Measurements from ENCODE around the gene ADAMTS9.

Gene ADAMTS9

GRCh38 chr3:64621726-64622395, 65.9 kb downstream of the ADAMTS9 start:
- no peaks in the 10 kb centered on the region for H3K4me1 ChIP-seq (ENCODE audit: control insufficient read depth in 2 of 2, insufficient read depth in 2 of 2, low read length in 2 of 2)
- H3K27ac ChIP-seq (ENCODE audit: low read depth in 2 of 2, low read length in 2 of 2) = no peak overlapping the region
- H3K9me3 ChIP-seq (ENCODE audit: control insufficient read depth in 2 of 2, low read length in 2 of 2) = no peaks in the 10 kb centered on the region
- H3K4me3 ChIP-seq (ENCODE audit: low read length in 2 of 2) = no peak overlapping the region
- H3K36me3 ChIP-seq (ENCODE audit: control insufficient read depth in 2 of 2, insufficient read depth in 2 of 2, low read length in 2 of 2) = no peaks in the 10 kb centered on the region
- H3K9ac ChIP-seq (ENCODE audit: low read depth in 1 of 2, low read length in 2 of 2) = no peak overlapping the region
- no peaks in the 10 kb centered on the region for H3K27me3 ChIP-seq (ENCODE audit: control insufficient read depth in 2 of 2, insufficient read depth in 2 of 2, low read length in 2 of 2)

- Histone ChIP-seq H3K4me1 (ENCODE audit: control insufficient read depth in 2 of 2, insufficient read depth in 2 of 2, low read length in 2 of 2) (no peaks in the 10 kb centered on the region), H3K9ac (ENCODE audit: low read depth in 1 of 2, low read length in 2 of 2) (no peak overlapping the region), H3K27me3 (ENCODE audit: control insufficient read depth in 2 of 2, insufficient read depth in 2 of 2, low read length in 2 of 2) (no peaks in the 10 kb centered on the region), H3K9me3 (ENCODE audit: control insufficient read depth in 2 of 2, low read length in 2 of 2) (no peaks in the 10 kb centered on the region), H3K27ac (ENCODE audit: low read depth in 2 of 2, low read length in 2 of 2) (no peak overlapping the region), H3K36me3 (ENCODE audit: control insufficient read depth in 2 of 2, insufficient read depth in 2 of 2, low read length in 2 of 2) (no peaks in the 10 kb centered on the region), H3K4me3 (ENCODE audit: low read length in 2 of 2) (no peak overlapping the region)
Measured at GRCh38 chr3:64621275-64621674, 66.5 kb downstream of the ADAMTS9 start.

GRCh38 chr3:64620020-64620419, 67.8 kb downstream of the ADAMTS9 start:
- no peaks in the 10 kb centered on the region for H3K4me1 ChIP-seq (ENCODE audit: control insufficient read depth in 2 of 2, insufficient read depth in 2 of 2, low read length in 2 of 2)
- H3K9me3 ChIP-seq (ENCODE audit: control insufficient read depth in 2 of 2, low read length in 2 of 2) = no peaks in the 10 kb centered on the region
- no peak overlapping the region for H3K27ac ChIP-seq (ENCODE audit: low read depth in 2 of 2, low read length in 2 of 2)
- H3K4me3 ChIP-seq (ENCODE audit: low read length in 2 of 2) = no peak overlapping the region
- no peaks in the 10 kb centered on the region for H3K27me3 ChIP-seq (ENCODE audit: control insufficient read depth in 2 of 2, insufficient read depth in 2 of 2, low read length in 2 of 2)
- no peaks in the 10 kb centered on the region for H3K36me3 ChIP-seq (ENCODE audit: control insufficient read depth in 2 of 2, insufficient read depth in 2 of 2, low read length in 2 of 2)
- H3K9ac ChIP-seq (ENCODE audit: low read depth in 1 of 2, low read length in 2 of 2) = no peak overlapping the region

- Histone ChIP-seq H3K4me3 (ENCODE audit: low read length in 2 of 2) (no peak overlapping the region), H3K9ac (ENCODE audit: low read depth in 1 of 2, low read length in 2 of 2) (no peak overlapping the region), H3K27me3 (ENCODE audit: control insufficient read depth in 2 of 2, insufficient read depth in 2 of 2, low read length in 2 of 2) (no peaks in the 10 kb centered on the region), H3K4me1 (ENCODE audit: control insufficient read depth in 2 of 2, insufficient read depth in 2 of 2, low read length in 2 of 2) (no peaks in the 10 kb centered on the region), H3K9me3 (ENCODE audit: control insufficient read depth in 2 of 2, low read length in 2 of 2) (no peaks in the 10 kb centered on the region), H3K36me3 (ENCODE audit: control insufficient read depth in 2 of 2, insufficient read depth in 2 of 2, low read length in 2 of 2) (no peaks in the 10 kb centered on the region), H3K27ac (ENCODE audit: low read depth in 2 of 2, low read length in 2 of 2) (no peak overlapping the region)
Measured at GRCh38 chr3:64619216-64619615, 68.6 kb downstream of the ADAMTS9 start.

- H3K36me3 ChIP-seq (ENCODE audit: control insufficient read depth in 2 of 2, insufficient read depth in 2 of 2, low read length in 2 of 2) = no peaks in the 10 kb centered on the region
- H3K4me3 ChIP-seq (ENCODE audit: low read length in 2 of 2) = no peak overlapping the region
- H3K27me3 ChIP-seq (ENCODE audit: control insufficient read depth in 2 of 2, insufficient read depth in 2 of 2, low read length in 2 of 2) = no peaks in the 10 kb centered on the region
- no peak overlapping the region for H3K9ac ChIP-seq (ENCODE audit: low read depth in 1 of 2, low read length in 2 of 2)
- H3K4me1 ChIP-seq (ENCODE audit: control insufficient read depth in 2 of 2, insufficient read depth in 2 of 2, low read length in 2 of 2) = no peaks in the 10 kb centered on the region
- H3K9me3 ChIP-seq (ENCODE audit: control insufficient read depth in 2 of 2, low read length in 2 of 2) = no peaks in the 10 kb centered on the region
- H3K27ac ChIP-seq (ENCODE audit: low read depth in 2 of 2, low read length in 2 of 2) = no peak overlapping the region
Measured at GRCh38 chr3:64617610-64618009, 70.2 kb downstream of the ADAMTS9 start.

GRCh38 chr3:64616953-64617352, 70.8 kb downstream of the ADAMTS9 start:
- H3K4me1 ChIP-seq (ENCODE audit: control insufficient read depth in 2 of 2, insufficient read depth in 2 of 2, low read length in 2 of 2) = no peaks in the 10 kb centered on the region
- no peaks in the 10 kb centered on the region for H3K27me3 ChIP-seq (ENCODE audit: control insufficient read depth in 2 of 2, insufficient read depth in 2 of 2, low read length in 2 of 2)
- no peak overlapping the region for H3K27ac ChIP-seq (ENCODE audit: low read depth in 2 of 2, low read length in 2 of 2)
- no peaks in the 10 kb centered on the region for H3K36me3 ChIP-seq (ENCODE audit: control insufficient read depth in 2 of 2, insufficient read depth in 2 of 2, low read length in 2 of 2)
- no peaks in the 10 kb centered on the region for H3K9me3 ChIP-seq (ENCODE audit: control insufficient read depth in 2 of 2, low read length in 2 of 2)
- no peak overlapping the region for H3K9ac ChIP-seq (ENCODE audit: low read depth in 1 of 2, low read length in 2 of 2)
- no peak overlapping the region for H3K4me3 ChIP-seq (ENCODE audit: low read length in 2 of 2)

- no peak overlapping the region for H3K4me3 ChIP-seq (ENCODE audit: low read length in 2 of 2)
- H3K27ac ChIP-seq (ENCODE audit: low read depth in 2 of 2, low read length in 2 of 2) = peak overlapping the region in 1 of 2 donors; percentile 34
- H3K4me1 ChIP-seq (ENCODE audit: control insufficient read depth in 2 of 2, insufficient read depth in 2 of 2, low read length in 2 of 2) = no peaks in the 10 kb centered on the region
Measured at GRCh38 chr3:64612916-64613526, 74.8 kb downstream of the ADAMTS9 start.

GRCh38 chr3:64612082-64612860, 75.5 kb downstream of the ADAMTS9 start:
- Histone ChIP-seq H3K9ac (ENCODE audit: low read depth in 1 of 2, low read length in 2 of 2) (no peak overlapping the region), H3K4me3 (ENCODE audit: low read length in 2 of 2) (no peak overlapping the region), H3K36me3 (ENCODE audit: control insufficient read depth in 2 of 2, insufficient read depth in 2 of 2, low read length in 2 of 2) (no peaks in the 10 kb centered on the region), H3K27me3 (ENCODE audit: control insufficient read depth in 2 of 2, insufficient read depth in 2 of 2, low read length in 2 of 2) (no peaks in the 10 kb centered on the region), H3K9me3 (ENCODE audit: control insufficient read depth in 2 of 2, low read length in 2 of 2) (no peaks in the 10 kb centered on the region), H3K27ac (ENCODE audit: low read depth in 2 of 2, low read length in 2 of 2) (no peak overlapping the region), H3K4me1 (ENCODE audit: control insufficient read depth in 2 of 2, insufficient read depth in 2 of 2, low read length in 2 of 2) (no peaks in the 10 kb centered on the region)

More at GRCh38 chr3:64612916-64613526, 74.8 kb downstream of the ADAMTS9 start:
- Histone ChIP-seq H3K9ac (ENCODE audit: low read depth in 1 of 2, low read length in 2 of 2) (no peak overlapping the region), H3K27me3 (ENCODE audit: control insufficient read depth in 2 of 2, insufficient read depth in 2 of 2, low read length in 2 of 2) (no peaks in the 10 kb centered on the region), H3K9me3 (ENCODE audit: control insufficient read depth in 2 of 2, low read length in 2 of 2) (no peaks in the 10 kb centered on the region), H3K36me3 (ENCODE audit: control insufficient read depth in 2 of 2, insufficient read depth in 2 of 2, low read length in 2 of 2) (no peaks in the 10 kb centered on the region)

GRCh38 chr3:64608741-64609140, 79.1 kb downstream of the ADAMTS9 start:
- no peaks in the 10 kb centered on the region for H3K27me3 ChIP-seq (ENCODE audit: control insufficient read depth in 2 of 2, insufficient read depth in 2 of 2, low read length in 2 of 2)
- H3K9me3 ChIP-seq (ENCODE audit: control insufficient read depth in 2 of 2, low read length in 2 of 2) = no peaks in the 10 kb centered on the region
- no peak overlapping the region for H3K9ac ChIP-seq (ENCODE audit: low read depth in 1 of 2, low read length in 2 of 2)
- H3K4me1 ChIP-seq (ENCODE audit: control insufficient read depth in 2 of 2, insufficient read depth in 2 of 2, low read length in 2 of 2) = no peaks in the 10 kb centered on the region
- H3K36me3 ChIP-seq (ENCODE audit: control insufficient read depth in 2 of 2, insufficient read depth in 2 of 2, low read length in 2 of 2) = no peaks in the 10 kb centered on the region
- no peak overlapping the region for H3K4me3 ChIP-seq (ENCODE audit: low read length in 2 of 2)
- H3K27ac ChIP-seq (ENCODE audit: low read depth in 2 of 2, low read length in 2 of 2) = no peak overlapping the region

GRCh38 chr3:64607032-64607551, 80.7 kb downstream of the ADAMTS9 start:
- H3K9me3 ChIP-seq (ENCODE audit: control insufficient read depth in 2 of 2, low read length in 2 of 2) = no peaks in the 10 kb centered on the region
- no peak overlapping the region for H3K27ac ChIP-seq (ENCODE audit: low read depth in 2 of 2, low read length in 2 of 2)
- no peaks in the 10 kb centered on the region for H3K36me3 ChIP-seq (ENCODE audit: control insufficient read depth in 2 of 2, insufficient read depth in 2 of 2, low read length in 2 of 2)
- H3K4me1 ChIP-seq (ENCODE audit: control insufficient read depth in 2 of 2, insufficient read depth in 2 of 2, low read length in 2 of 2) = no peaks in the 10 kb centered on the region
- no peak overlapping the region for H3K4me3 ChIP-seq (ENCODE audit: low read length in 2 of 2)
- H3K27me3 ChIP-seq (ENCODE audit: control insufficient read depth in 2 of 2, insufficient read depth in 2 of 2, low read length in 2 of 2) = no peaks in the 10 kb centered on the region
- no peak overlapping the region for H3K9ac ChIP-seq (ENCODE audit: low read depth in 1 of 2, low read length in 2 of 2)

Data from mucosa of rectum (tissue), 2 donors.